Measurements from ENCODE around the gene PERP. TPM values are rescaled to one million over a fixed set of nuclear protein-coding genes. Genes with fewer than 3 reads are reported as not detected.

The PERP gene
- 54.4 and 55.2 TPM in 2 replicates for total RNA-seq

DNA sequence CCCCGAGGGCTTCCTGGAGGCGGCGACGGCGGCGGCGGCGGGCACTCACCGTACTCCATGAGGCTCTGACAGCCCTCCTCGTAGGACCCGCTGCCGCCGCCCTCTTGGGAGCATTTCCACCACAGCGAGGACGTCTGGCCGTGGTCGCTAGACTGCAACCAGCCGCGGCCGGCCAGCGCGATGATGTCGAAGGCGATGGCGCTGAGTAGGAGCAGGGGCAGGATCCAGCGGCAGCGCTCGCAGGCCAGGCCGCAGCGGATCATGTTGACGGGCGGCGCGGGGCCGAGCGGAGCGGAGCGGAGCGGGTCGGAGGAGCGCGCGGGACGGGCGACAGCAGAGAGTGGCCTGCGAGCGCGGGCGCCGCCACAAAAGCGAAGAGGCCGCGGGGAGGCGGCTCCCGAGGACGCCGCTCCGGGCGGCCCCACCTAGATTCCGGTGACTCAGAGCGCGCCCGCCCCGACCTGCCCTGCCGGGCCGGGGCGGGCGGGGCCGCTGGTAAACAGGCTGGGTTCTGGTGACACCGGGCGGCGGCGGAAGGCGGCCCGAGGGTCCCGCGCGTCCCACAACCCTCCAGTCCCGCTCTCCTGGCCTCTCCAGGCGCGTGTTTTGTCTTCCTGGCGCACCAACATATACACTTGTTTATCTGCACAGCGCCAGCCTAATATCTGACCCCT, at the start of gene PERP:
Gene PERP (minus strand): TSS at position 342 of the 674 bp plus-strand sequence. CDS start 79 bp downstream, at position 263.

Other genes with a start within 250 kb of the PERP start
- gene TNFAIP3, start 240.2 kb downstream of the PERP start, total RNA-seq: 7.6 and 8.2 TPM in 2 replicates
- 5.3 and 6.5 TPM in 2 replicates for gene ARFGEF3, start 54.5 kb upstream of the PERP start, total RNA-seq
- gene PBOV1, start 111.1 kb upstream of the PERP start, total RNA-seq: not detected in 2 replicates

All from mammary microvascular endothelial cell (primary cell).